ENCODE data around the gene ARPC1A.

ARPC1A gene

DNA sequence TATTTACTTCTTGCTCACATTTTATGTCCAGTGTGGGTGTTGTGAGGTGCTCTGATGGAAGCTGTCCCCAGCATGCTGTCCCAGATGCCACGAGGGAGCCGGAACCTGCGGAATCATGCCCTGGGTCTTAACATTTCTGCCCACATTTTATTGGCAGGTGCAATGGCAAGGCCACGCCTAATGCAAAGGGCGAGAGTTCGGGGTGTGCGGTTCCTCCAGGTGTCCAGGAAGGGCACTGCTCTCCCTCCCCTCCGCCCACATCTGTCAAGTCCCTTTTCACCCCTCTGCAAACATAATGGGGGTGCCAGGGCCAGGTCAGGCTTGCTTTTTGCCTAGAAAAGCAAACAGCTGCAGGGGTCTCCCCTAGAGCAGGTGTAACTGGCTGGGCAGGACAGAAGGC is 66.3 kb downstream of the ARPC1A start:
- DNase-seq, result no peak

- DNase-seq, result peak; percentile 81
These were observed 67.1 kb downstream of the ARPC1A start for GRCh38 chr7:99392659-99393354.

GRCh38 chr7:99393355-99394187 is 67.9 kb downstream of the ARPC1A start:
- DNase-seq, result no peak

- DNase-seq, result no peak
These were observed 68.4 kb downstream of the ARPC1A start for GRCh38 chr7:99394188-99394502.

GRCh38 chr7:99395616-99396327 is 70.1 kb downstream of the ARPC1A start:
- DNase-seq, result no peak

DNA sequence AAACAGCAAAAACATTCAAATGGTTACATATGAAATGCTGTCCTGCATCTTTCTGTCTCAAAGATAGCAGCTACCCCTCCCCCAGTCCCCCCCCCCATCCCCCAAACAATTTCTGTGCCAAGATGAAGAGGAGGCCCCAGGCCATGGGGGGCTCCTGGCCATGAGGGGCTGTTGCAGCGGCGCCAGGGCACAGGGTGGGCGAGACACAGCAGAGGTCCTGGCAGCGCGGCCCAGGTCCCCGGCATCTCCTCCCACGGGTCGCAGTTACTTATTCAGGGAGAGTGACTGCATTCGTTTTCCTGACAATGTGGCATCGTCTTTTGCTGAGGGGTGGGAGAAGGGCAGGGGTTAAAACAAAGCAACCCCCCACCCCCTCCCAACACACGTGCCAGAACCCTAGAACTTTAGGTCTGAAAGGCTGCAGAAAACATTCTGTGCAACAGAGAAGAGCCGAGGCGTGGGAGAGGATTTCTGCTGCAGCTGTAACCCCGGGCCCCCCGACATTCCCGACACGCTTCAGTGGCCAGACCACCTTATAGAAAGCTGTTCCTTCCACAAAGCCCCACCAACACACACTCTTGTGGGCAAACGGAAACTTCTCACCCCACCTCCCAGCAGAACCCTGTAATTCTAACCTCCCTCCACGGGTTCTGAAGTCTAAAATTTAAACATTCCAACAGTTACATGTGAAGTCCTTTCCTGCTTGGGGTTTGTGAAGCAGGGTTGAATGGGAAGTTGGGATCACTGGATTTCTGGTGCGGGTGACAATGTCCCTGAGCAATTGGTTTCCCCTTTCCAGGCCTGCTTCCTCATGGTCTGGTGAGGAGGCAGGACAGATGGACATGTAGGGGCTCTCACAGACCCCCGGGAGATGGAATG is 71.0 kb downstream of the ARPC1A start:
- DNase-seq, result no peak

GRCh38 chr7:99397297-99397983 is 71.7 kb downstream of the ARPC1A start:
- DNase-seq, result no peak

DNA sequence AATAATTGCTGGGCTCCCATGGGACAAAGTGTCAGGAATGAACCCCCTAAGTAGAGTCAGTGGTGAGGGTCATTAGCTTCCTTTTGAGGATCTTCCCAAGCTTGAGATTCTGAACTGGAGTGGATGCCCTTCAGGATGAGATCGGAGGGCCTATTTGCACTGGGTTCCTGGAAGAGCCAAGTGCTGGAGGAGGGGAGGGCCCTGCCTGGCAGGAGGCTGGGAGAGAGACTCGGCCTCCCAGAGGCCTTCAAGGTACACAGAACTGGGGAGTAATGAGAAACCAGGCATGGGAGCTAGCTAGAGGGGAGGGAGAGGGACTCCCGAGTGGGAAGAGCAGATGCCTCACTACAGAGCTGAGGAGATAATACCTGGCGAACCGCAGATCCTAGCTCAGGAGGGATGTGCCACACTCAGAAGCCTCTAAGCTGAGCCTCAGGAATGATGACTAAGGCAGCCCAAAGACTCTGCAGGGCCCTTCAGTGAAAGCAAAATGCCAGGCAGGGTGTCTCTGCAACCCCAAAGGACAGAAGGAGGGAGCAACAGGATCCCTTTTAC is 73.3 kb downstream of the ARPC1A start:
- DNase-seq, result no peak

GRCh38 chr7:99399597-99399996 is 73.9 kb downstream of the ARPC1A start:
- DNase-seq, result no peak

DNA sequence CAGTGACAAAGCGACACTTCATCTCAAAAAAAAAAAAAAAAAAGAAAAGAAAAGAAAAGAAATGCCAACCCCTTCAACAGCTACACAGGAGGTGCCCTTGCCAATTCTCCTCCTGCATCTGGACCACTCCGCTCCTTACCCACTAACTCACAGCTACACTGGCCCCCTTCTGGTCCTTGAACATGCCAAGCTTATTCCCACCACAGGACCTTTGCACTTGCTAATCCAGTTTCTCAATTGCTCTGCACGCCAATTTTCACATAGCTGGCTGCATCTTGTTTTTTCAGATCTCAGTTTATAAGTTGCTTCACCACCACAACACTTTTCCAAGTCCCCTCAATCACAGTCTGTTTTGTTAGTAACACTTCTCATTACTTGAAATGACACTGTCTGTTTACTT is 77.2 kb downstream of the ARPC1A start:
- DNase-seq, result no peak

GRCh38 chr7:99403764-99404163 is 78.1 kb downstream of the ARPC1A start:
- DNase-seq, result no peak

DNA sequence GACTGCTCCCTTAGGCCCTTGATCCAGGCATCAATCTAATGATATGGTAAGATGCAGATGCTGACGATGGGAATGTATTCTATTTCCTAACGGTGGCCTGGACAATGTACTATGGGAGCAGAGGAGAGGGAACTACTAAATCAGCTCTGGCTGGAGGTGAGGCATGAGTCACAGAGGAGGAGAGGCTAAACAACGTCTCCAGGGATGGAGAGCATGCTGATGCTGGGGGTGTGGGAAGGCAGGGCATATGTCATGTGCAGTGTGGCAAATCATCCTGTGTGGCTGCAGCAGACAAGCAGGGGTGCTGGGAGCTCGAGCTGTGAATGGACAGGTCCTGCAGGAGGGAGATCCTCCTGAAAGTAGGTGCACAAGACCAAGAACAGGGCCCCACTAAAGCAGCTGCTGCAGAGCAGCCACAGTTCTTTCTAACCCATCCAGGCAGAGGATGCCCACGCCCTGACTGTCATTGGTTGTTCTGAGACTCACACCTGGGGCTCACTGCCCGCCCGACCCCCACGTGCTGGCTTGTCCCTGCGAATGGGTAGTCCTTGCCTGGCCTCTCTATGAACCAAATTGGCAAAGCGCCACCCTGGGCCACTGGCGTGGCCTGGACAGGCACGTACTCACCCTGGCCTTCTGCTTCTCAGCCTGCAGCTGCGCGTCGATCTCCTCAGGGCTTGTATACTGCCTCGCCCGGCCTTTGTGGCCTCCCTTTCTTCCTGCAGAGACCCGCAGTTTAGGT is 78.7 kb downstream of the ARPC1A start:
- no peak for DNase-seq

DNA sequence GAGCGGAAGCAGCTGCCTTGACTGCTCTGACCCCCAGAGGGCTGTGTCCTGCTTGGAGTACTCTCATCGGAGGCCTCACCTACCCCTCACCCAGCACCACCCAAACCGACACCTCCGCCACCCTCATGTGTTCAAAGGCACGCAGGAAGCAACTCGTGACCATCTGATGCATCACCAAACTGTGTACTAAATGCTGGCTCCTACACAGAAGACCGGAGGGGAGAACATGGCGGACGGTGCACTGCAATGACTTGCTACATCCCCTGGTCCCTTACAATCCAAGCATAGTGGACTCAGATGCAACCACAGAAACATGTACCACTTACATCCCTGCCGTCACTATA is 79.3 kb downstream of the ARPC1A start:
- DNase-seq, result no peak

DNA sequence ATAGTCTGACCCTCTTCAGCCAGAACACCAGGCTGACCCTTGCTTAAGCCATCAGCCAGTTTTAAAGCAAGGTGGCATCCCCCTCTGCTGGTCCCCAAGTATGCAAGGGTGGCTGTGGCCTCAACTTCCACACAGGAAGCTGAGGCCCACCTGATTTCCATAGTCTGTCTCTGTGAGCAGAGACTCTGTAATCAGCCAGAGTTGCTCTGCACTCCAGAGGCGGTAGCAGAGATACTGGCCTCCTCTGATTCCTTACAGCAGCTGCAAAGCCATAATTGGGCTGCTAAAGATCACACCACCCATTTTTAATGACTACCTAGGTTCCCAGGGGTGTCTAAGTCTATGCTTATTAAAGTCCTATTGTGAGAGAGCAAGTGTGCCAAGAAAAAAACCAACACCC is 80.9 kb downstream of the ARPC1A start:
- DNase-seq, result no peak

DNA sequence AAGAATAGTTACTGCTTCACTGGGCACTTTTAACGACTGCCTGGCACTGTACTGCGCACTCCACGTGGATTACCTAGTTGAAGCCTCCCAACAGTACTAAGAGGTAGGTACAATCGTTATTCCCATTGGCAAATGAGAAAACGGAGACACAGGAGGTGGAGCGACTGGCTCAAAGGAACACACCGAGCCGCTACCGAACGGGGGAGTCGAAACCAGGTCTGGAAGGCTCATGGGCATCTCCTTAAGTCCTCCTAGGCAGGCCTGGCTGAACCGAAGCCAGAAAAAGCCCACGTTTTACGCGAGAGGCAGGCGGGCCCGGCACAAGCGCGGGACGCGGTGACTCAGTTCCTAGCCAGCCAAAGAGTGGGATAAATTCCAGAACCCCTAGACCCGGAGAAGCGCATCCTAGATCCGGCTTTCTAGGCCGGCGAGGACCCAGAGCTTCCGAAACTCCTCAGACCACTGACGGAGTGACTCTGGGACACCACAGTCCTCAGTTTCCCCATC is 82.2 kb downstream of the ARPC1A start:
- peak; percentile 38 for DNase-seq

DNA sequence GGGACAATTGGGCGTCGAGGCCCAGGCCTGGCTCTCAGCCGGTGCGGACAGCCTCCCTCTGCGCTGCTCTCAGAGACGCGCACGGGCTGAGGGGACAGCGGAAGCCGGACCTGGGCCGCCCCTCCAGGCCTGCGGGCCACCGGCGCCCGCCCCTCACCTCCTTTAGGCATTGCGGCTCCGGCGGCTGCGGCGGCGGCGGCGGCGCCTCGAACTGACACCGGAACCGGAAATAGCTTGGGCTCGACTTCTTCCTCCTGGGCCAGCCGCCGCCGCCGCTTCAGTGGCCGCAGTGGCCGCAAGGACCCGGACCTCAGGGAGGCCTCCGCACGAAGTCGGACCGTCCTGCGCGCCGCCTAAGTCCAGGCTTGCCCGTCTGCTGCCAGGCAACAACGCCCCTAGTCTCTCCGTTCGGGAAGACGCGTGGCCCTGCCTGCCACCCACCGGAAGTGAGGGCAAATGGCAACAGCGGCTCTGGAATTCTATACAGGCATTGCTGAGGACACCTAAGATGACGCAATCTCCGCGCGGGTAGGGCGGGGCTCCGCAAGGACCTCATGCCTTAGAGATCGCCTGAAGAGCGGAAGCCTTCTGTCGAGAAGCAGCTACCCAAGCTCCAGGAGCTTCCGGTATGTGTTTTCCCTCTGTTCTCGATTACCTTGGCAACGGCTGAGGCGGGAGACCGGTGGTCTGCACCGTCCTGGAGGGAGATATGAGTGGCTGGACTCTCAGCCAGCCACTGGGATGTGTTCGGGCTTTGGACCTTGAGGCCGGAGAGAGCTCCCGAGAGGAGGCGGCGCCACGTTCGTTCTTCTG is 82.9 kb downstream of the ARPC1A start, which contains the start of the genes BUD31 and PDAP1:
TSS of gene BUD31 (plus strand) at position 591 of the 813 bp plus-strand sequence. CDS start 2,124 bp downstream, outside the sequence.
TSS of gene PDAP1 (minus strand) at position 219 of the 813 bp plus-strand sequence. CDS start at position 170, 49 bp downstream.
- DNase-seq, result peak; percentile 93

GRCh38 chr7:99409192-99409572 is 83.5 kb downstream of the ARPC1A start:
- DNase-seq, result no peak

DNA sequence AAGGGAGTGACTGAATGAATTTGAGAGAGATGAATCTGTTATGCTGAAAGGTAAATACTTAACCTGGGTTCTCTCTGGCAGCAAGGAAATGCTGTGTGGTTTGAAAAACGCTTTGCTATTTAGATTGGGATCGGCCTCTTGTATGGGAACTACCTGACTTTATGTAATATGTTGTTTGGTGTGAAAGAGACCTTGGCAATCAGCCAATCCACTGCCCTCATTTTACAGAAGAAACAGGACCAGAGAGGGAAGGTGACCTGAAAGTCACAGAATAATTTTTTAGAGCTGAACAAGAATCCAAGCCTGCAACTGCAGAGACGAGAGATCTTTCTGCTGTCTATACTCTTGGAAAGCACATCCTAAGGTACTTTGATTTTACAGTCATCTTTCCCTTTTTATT is 84.1 kb downstream of the ARPC1A start:
- DNase-seq, result no peak

GRCh38 chr7:99410635-99411034 is 84.9 kb downstream of the ARPC1A start:
- no peak for DNase-seq

All from stimulated activated CD4-positive, alpha-beta T cell treated with anti-CD3 and anti-CD28 coated beads, Interleukin-1b, Interleukin-23, amount 100 ng/mL, for 48 hours (primary cell).